Esophagus (tissue), 2 donors: ENCODE data around the gene HIBCH. TPM values are rescaled to one million over a fixed set of nuclear protein-coding genes. Genes with fewer than 3 reads are reported as not detected.
"Not testable (repeated sequence)": the region's sequence is repeated elsewhere in the genome, so short reads cannot be mapped to it uniquely, and the experiment has no call there.

Source experiments
- H3K27ac ChIP-seq, 2 donors: one replicate each; pipeline ENCODE4 v1.5.1; 2013; ENCODE audit warnings: low read depth in 2 of 2, mild to moderate bottlenecking in 2 of 2, inconsistent platforms in 1 of 2, low read length in 1 of 2, moderate library complexity in 1 of 2
- H3K27me3 ChIP-seq, 2 donors: one replicate each; pipeline ENCODE4 v1.6.1; 2013; ENCODE audit warnings: low read length in 2 of 2, control low read depth in 1 of 2, mild to moderate bottlenecking in 1 of 2; ENCODE audit not compliant: insufficient read depth in 2 of 2, control insufficient read depth in 1 of 2
- H3K36me3 ChIP-seq, 2 donors: one replicate each; pipeline ENCODE4 v1.6.1; 2013; ENCODE audit warnings: low read length in 1 of 2; ENCODE audit not compliant: control insufficient read depth in 2 of 2, insufficient read depth in 2 of 2
- H3K4me1 ChIP-seq, 2 donors: one replicate each; pipeline ENCODE4 v1.6.1; 2013; ENCODE audit warnings: low read length in 1 of 2; ENCODE audit not compliant: control insufficient read depth in 2 of 2, insufficient read depth in 2 of 2
- H3K4me3 ChIP-seq, 2 donors: one replicate each; pipeline ENCODE4 v1.5.1; 2013; ENCODE audit warnings: low read length in 2 of 2, mild to moderate bottlenecking in 2 of 2, low read depth in 1 of 2, moderate library complexity in 1 of 2
- H3K9me3 ChIP-seq, 2 donors: one replicate each; pipeline ENCODE4 v1.6.1; 2013; ENCODE audit warnings: mild to moderate bottlenecking in 2 of 2, low read depth in 1 of 2, low read length in 1 of 2, moderate library complexity in 1 of 2; ENCODE audit not compliant: control insufficient read depth in 2 of 2, insufficient read depth in 1 of 2
- WGBS, 2 donors: extraction: QIAGEN DNeasy Blood & Tissue Kit; methylation state at CpG; one replicate each; pipeline ENCODE4 v1.1.7; 2013; 5-methylcytosine and 5-hydroxymethylcytosine counted together
- polyA plus RNA-seq, 2 donors: library from polyadenylated mRNA; stranded (reverse); fragments of 200-250 nt; gene quantifications; one replicate each; pipeline ENCODE4 v1.2.3, GENCODE V29; 2013
- donor health status: healthy with polysubstance abuse.
- donor health status: Bipolar disorder and iron deficiency.

The HIBCH gene
- polyA plus RNA-seq, 2 donors: 17.5 to 32.4 TPM

- H3K36me3 ChIP-seq: no peaks in the 10 kb centered on the region
- peak overlapping the region; percentile 74 to 99 for H3K4me3 ChIP-seq
- H3K9me3 ChIP-seq: no peaks in the 10 kb centered on the region
- WGBS, 2 donors: 29 to 33% methylated on average over 10 of the region's 10 CpGs
- H3K4me1 ChIP-seq: peaks cover 0 to 3% of the 10 kb centered on the region in 2 donors
- H3K27ac ChIP-seq: peak overlapping the region; percentile 95 to 97
- H3K27me3 ChIP-seq: no peaks in the 10 kb centered on the region
Observed at GRCh38 chr2:190343089-190343535, 23.5 kb upstream of the HIBCH start.

GRCh38 chr2:190342611-190343010, 23.0 kb upstream of the HIBCH start:
- Histone ChIP-seq H3K9me3 (no peaks in the 10 kb centered on the region), H3K36me3 (no peaks in the 10 kb centered on the region), H3K4me3 (no peak overlapping the region), H3K27ac (peak overlapping the region; percentile 95 to 97), H3K4me1 (peaks cover 0 to 3% of the 10 kb centered on the region in 2 donors), H3K27me3 (no peaks in the 10 kb centered on the region)
- WGBS, 2 donors: 50 to 60% methylated on average over 4 of the region's 4 CpGs

- Histone ChIP-seq H3K27me3 (no peaks in the 10 kb centered on the region), H3K4me3 (no peak overlapping the region), H3K36me3 (no peaks in the 10 kb centered on the region), H3K9me3 (no peaks in the 10 kb centered on the region), H3K27ac (no peak overlapping the region), H3K4me1 (peaks cover 0 to 3% of the 10 kb centered on the region in 2 donors)
- WGBS, 2 donors: 33 to 59% methylated on average over 2 of the region's 2 CpGs
Observed at GRCh38 chr2:190340369-190340768, 20.7 kb upstream of the HIBCH start.

- Histone ChIP-seq H3K27ac (no peak overlapping the region), H3K9me3 (no peaks in the 10 kb centered on the region), H3K27me3 (no peaks in the 10 kb centered on the region), H3K36me3 (no peaks in the 10 kb centered on the region), H3K4me3 (no peak overlapping the region), H3K4me1 (peaks cover 0 to 3% of the 10 kb centered on the region in 2 donors)
- WGBS, 2 donors: 68 to 92% methylated on average over 1 of the region's 1 CpG
Observed at GRCh38 chr2:190339394-190339793, 19.8 kb upstream of the HIBCH start.

GRCh38 chr2:190338453-190338852, 18.8 kb upstream of the HIBCH start:
- Histone ChIP-seq H3K9me3 (no peaks in the 10 kb centered on the region), H3K36me3 (no peaks in the 10 kb centered on the region), H3K4me1 (peaks cover 0 to 3% of the 10 kb centered on the region in 2 donors), H3K27ac (no peak overlapping the region), H3K4me3 (no peak overlapping the region), H3K27me3 (no peaks in the 10 kb centered on the region)
- WGBS, 2 donors: 82 to 83% methylated on average over 1 of the region's 1 CpG

- H3K27me3 ChIP-seq: no peaks in the 10 kb centered on the region
- WGBS, 2 donors: 94 to 96% methylated on average over 2 of the region's 2 CpGs
- no peaks in the 10 kb centered on the region for H3K4me1 ChIP-seq
- no peak overlapping the region for H3K27ac ChIP-seq
- H3K4me3 ChIP-seq: no peak overlapping the region
- no peaks in the 10 kb centered on the region for H3K36me3 ChIP-seq
- no peaks in the 10 kb centered on the region for H3K9me3 ChIP-seq
Observed at GRCh38 chr2:190336420-190336819, 16.8 kb upstream of the HIBCH start.

GRCh38 chr2:190335584-190335983, 16.0 kb upstream of the HIBCH start:
- H3K4me3 ChIP-seq, H3K36me3 ChIP-seq, H3K27ac ChIP-seq, H3K4me1 ChIP-seq, H3K9me3 ChIP-seq, H3K27me3 ChIP-seq: not testable (repeated sequence)
- WGBS, 2 donors: 89 to 95% methylated on average over 4 of the region's 4 CpGs

- Histone ChIP-seq H3K36me3 (no peaks in the 10 kb centered on the region), H3K4me3 (no peak overlapping the region), H3K27ac (no peak overlapping the region), H3K4me1 (no peaks in the 10 kb centered on the region), H3K27me3 (no peaks in the 10 kb centered on the region), H3K9me3 (no peaks in the 10 kb centered on the region)
Observed at GRCh38 chr2:190335225-190335559, 15.6 kb upstream of the HIBCH start.

- Histone ChIP-seq H3K27ac (peak overlapping the region in 1 of 2 donors; percentile 31), H3K4me1 (no peaks in the 10 kb centered on the region), H3K9me3 (no peaks in the 10 kb centered on the region), H3K27me3 (no peaks in the 10 kb centered on the region), H3K36me3 (no peaks in the 10 kb centered on the region), H3K4me3 (no peak overlapping the region)
- 51 to 70% methylated on average over 8 of the region's 8 CpGs for WGBS, 2 donors
Observed at GRCh38 chr2:190334479-190335224, 15.0 kb upstream of the HIBCH start.

GRCh38 chr2:190333928-190334327, 14.3 kb upstream of the HIBCH start:
- no peak overlapping the region for H3K27ac ChIP-seq

More at GRCh38 chr2:190333928-190334327, 14.3 kb upstream of the HIBCH start:
- H3K9me3 ChIP-seq: no peaks in the 10 kb centered on the region
- no peaks in the 10 kb centered on the region for H3K4me1 ChIP-seq
- WGBS, 2 donors: 38 to 58% methylated on average over 2 of the region's 2 CpGs
- H3K27me3 ChIP-seq: no peaks in the 10 kb centered on the region
- H3K36me3 ChIP-seq: no peaks in the 10 kb centered on the region
- H3K4me3 ChIP-seq: no peak overlapping the region
